Measurements from ENCODE around the gene NUDT3.
A peak's percentile ranks its signal among the peaks of the same experiment; 100 is the strongest.
"Not testable (repeated sequence)": the region's sequence is repeated elsewhere in the genome, so short reads cannot be mapped to it uniquely, and the experiment has no call there.

The NUDT3 gene

GRCh38 chr6:34391786-34392496 lies 528 bp downstream of the NUDT3 start:
- DNase-seq = peak; percentile 54

- DNase-seq = no peak
Observed at GRCh38 chr6:34391473-34391785, 1.0 kb downstream of the NUDT3 start.

- no peak for DNase-seq
Observed at GRCh38 chr6:34390531-34391472, 1.7 kb downstream of the NUDT3 start.

GRCh38 chr6:34389034-34389433 lies 3.4 kb downstream of the NUDT3 start:
- no peak for DNase-seq

- DNase-seq = no peak
Observed at GRCh38 chr6:34388421-34388820, 4.0 kb downstream of the NUDT3 start.

GRCh38 chr6:34386316-34387137 lies 5.9 kb downstream of the NUDT3 start:
- DNase-seq = no peak

GRCh38 chr6:34385793-34386195 lies 6.7 kb downstream of the NUDT3 start:
- DNase-seq = no peak

GRCh38 chr6:34384321-34385153 lies 7.9 kb downstream of the NUDT3 start:
- DNase-seq = no peak

- DNase-seq = no peak
Observed at GRCh38 chr6:34383656-34384320, 8.7 kb downstream of the NUDT3 start.

- no peak for DNase-seq
Observed at GRCh38 chr6:34383161-34383631, 9.3 kb downstream of the NUDT3 start.

GRCh38 chr6:34381081-34381480 lies 11.4 kb downstream of the NUDT3 start:
- DNase-seq = no peak

GRCh38 chr6:34378470-34378869 lies 14.0 kb downstream of the NUDT3 start:
- DNase-seq = no peak

GRCh38 chr6:34377984-34378383 lies 14.5 kb downstream of the NUDT3 start:
- no peak for DNase-seq

GRCh38 chr6:34377571-34377970 lies 14.9 kb downstream of the NUDT3 start:
- not testable (repeated sequence) for DNase-seq

GRCh38 chr6:34375833-34376232 lies 16.6 kb downstream of the NUDT3 start:
- no peak for DNase-seq

GRCh38 chr6:34374508-34374907 lies 18.0 kb downstream of the NUDT3 start:
- DNase-seq = no peak

- no peak for DNase-seq
Observed at GRCh38 chr6:34374069-34374468, 18.4 kb downstream of the NUDT3 start.

GRCh38 chr6:34373511-34373910 lies 19.0 kb downstream of the NUDT3 start:
- no peak for DNase-seq

- DNase-seq = not testable (repeated sequence)
Observed at GRCh38 chr6:34371865-34372264, 20.6 kb downstream of the NUDT3 start.

- DNase-seq = no peak
Observed at GRCh38 chr6:34370361-34370760, 22.1 kb downstream of the NUDT3 start.

- DNase-seq = no peak
Observed at GRCh38 chr6:34369385-34369784, 23.1 kb downstream of the NUDT3 start.

- DNase-seq = no peak
Observed at GRCh38 chr6:34366639-34366921, 25.9 kb downstream of the NUDT3 start.

Data from activated CD4-positive, CD25-positive, alpha-beta regulatory T cell treated with anti-CD3 and anti-CD28 coated beads, Interleukin-2, amount 50 U/mL, for 72 hours (primary cell).